HG02870 (cell line): Measurements from ENCODE around the gene DENND1A.

ENCODE experiments used
- ATAC-seq: cut with Tn5 transposase; IDR thresholded peaks from one replicate; pipeline ENCODE4 v1.9.1; 2021; ENCODE audit warnings: mild to moderate bottlenecking, moderate library complexity; ENCODE audit not compliant: unreplicated experiment

Gene DENND1A

DNA sequence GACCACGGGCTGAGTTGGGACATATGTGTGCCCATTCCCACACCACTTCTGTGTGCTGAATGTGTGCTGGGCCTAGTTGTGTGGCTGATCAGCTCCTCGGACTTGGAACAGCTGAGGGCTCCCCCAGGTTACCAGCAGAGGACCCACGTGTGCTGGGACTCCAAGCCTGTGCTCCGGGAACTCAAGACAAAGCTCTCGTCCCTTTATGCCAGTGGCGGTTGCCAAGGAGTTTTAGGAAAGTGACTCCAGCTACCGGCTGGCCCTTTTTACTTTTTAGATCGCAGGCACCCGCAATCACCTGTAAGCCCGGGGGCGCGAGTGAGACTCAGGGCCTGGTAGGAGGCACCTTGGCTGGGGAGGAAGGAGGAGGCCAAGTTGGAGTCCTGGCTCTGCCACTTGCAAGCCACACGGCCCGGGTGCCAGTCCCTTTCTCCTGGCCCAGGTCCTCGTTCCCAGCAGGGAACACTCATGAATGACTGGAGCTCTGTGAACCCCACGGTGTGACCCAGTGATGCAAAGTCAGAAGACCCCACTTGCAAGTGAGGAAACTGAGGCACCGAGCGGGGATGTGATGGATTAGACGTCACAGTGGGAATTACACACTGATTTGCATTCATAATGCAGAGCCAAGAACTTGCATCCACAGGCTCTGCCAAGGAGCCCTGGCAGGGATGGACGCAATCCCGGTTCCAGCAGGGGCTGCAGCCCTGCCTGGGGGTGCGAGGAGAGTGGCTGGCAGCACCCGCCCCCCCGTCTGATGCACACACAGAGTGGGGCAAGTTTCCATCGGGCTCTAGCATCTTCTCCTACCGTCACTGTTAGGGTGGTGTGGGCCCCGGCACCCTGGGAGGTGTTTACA lies 547.0 kb downstream of the DENND1A start:
- no peak for ATAC-seq

DNA sequence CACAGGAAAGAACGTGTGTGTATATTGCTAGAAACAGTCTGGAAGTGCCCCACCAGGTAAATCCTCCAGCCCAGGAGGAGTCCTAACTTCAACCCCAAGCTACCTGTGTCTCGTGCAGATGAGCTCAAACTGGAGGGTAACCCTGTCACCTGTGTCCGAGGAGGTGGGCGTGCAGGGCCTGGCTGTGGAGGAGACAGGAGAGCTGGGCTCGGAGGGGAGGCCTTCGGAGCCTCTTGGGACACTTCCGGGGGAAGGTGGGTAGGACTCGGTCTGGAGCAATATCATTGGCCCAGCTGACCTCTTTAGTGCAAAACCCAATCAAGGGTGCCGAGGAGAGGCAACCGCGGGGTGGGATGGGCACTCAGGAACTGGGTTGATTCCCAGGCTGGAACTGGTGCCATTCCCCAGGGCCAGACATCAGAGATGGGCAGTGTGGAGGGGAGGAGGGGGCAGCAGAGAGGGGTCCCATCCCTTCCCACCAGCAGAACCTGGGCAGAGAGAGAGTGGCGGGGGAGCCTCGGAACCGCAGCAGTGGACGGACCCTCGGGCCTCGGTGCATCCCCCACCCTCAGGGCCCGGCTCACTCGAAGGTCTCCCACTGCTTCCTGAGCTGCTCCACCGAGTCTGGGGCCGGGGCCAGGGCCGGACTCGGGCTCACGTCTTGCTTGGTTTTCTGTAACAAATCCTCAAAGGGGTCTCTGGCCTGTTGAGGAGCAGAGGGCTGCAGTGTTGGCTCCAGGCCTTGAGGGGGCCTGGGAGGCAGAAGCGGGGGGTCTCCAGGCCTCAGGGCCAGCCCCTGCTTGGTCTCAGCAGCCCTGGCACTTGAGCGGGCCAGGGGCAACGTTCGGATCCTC lies 548.8 kb downstream of the DENND1A start:
- no peak for ATAC-seq

DNA sequence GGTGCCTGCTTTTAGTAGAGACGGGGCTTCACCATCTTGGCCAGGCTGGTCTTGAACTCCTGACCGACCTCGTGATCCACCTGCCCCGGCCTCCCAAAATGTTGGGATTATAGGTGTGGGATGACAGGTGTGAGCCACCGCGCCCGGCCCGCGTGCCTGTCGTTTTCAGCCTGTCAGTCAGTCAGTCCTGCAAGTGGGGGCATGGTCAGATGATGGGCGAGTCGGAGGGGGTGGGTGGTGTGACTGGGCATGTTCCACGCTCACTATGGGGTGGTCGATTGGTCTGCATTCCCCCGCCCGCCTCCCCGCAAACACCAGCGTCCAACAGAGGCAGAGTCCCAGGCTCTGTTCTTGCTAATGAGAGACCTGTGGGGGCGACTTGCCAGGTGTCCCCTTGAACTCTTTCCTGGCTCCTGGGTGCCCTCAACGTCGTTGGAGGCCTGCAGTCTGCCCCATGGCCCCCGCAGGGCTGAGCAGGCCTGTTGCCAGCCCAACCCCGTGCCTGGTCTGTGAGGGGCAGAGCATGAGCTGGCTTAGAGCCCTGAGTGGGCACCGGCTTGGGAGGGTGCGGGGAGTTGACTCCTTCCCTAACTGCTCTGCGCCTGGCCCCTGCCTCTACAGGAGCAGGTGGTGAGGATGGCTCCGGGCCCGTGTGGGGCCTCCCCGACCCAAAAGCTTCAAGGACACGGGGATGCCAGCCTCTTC lies 550.8 kb downstream of the DENND1A start:
- no peak for ATAC-seq

DNA sequence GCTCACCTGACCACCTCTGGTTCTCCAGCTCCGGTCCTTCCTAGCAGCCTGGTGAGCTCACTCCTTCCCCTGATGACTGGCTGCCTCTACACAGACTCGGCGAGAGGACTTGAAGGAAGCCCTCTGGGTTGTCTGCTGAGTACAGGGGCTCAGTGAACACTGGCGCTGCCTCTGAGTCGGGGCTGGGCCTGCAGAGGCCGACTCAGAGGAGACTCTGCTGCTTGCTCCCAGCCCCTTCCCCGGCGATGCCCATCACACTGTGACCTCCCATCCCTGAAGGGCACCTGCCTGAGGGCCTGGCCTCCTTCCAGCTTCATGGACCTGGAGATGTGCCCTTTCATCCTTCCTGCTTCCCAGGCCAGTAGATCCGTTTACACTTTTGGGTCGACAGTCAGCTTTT lies 551.9 kb downstream of the DENND1A start:
- ATAC-seq: no peak

DNA sequence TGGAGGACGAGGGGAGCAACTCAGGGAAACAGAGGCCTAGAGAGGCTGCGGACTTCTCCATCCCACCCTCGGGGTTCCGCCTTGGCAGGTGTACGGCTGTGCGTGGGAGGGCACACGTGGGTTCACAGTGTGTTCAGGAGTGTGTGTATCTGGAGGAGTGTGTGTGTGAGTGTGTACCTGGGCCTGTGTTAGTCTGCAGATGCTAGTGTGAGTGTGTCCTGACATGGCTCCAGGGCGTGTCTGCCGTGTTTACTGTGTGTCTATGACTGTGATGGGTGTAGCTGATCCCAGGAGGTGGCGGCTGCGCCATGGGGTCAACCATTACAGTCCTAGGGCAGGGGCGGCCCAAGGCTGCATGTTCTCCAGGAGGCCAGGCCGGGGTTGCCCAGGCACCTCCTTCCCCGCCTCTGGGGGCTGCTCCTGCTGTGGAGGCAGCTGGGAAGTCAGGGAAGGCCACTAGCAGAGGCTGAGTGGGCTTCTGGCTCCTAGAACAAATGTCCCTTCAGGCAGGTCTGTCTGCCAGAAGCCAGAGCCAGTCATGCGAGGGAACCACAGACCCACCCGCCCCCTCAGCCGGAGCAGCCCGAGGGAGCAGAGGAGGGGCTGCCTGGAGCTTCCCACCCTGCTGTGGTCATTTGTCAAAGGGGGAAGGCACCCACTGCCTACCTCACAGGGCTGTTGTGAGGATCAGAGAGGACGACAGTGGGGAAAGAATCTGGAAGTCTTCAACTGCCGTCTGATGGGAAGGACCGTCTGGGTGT lies 552.5 kb downstream of the DENND1A start:
- no peak for ATAC-seq

DNA sequence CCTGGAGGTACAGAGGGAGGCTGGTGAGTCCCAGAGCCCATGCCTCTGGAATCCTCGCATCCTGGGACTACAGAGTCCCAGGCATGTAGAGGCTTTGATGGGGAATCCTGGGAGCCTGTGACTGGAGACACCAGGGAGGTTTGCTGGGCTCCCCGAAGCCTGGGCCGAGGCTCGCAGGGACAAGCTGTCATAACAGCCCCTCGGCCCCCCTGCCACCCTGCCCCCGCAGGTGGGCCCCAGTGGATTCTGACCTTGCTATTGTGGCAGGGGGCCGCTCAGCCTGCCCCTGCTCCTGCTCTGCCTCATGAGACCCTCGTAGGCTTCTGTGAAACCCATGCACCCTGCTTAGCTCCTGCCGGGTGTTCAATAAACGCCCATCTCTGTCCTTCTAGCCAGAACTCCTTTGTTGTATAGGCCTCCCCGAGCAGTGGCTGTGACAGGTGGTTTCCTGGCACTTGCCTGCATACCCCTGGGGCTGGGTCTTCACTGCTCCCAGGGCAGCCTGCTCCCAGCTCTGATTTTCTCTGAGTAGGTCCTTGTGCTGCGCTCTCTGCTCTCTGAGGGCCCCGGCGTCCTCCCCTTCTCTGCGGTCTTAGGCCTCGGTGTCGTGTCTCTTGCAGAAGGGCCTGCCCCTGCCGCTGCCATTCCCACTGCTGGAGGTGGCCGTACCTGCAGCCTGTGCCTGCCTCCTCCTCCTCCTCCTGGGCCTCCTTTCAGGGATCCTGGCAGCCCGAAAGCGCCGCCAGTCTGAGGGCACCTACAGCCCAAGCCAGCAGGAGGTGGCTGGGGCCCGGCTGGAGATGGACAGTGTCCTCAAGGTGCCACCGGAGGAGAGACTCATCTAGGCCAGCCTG lies 553.5 kb downstream of the DENND1A start:
- ATAC-seq: no peak

DNA sequence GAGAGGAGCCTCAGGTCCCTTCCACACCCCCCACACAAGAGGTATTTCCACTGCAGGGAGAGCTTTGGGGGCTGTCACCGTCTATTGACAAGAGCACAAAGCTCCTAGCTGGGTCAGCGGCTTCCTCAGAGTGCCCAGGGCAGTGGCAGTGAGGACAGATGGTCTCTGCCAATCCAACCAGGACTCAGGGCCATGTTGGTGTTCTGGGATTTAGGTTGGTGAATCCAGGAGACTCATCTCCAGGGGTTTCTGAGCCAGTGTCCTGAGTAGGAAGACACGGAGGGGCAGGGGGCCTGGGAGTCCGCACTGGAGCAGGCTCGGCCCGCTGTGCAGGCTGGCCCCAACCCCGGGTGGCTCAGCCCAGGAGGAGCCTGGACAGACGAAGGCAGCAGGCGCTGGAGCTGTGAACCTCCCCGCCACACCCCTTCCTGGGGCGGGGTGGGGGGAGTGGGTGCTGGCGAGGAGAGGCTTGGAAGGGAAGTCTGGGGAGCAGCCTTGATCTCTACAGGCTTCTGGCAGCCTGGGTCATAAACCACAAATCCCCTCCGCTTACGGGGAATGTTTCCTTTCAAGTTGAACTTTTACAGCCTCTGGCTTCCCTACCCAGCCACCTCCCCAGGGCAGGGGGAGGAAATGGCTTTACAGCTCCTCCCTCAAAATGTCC lies 554.3 kb downstream of the DENND1A start:
- no peak for ATAC-seq

DNA sequence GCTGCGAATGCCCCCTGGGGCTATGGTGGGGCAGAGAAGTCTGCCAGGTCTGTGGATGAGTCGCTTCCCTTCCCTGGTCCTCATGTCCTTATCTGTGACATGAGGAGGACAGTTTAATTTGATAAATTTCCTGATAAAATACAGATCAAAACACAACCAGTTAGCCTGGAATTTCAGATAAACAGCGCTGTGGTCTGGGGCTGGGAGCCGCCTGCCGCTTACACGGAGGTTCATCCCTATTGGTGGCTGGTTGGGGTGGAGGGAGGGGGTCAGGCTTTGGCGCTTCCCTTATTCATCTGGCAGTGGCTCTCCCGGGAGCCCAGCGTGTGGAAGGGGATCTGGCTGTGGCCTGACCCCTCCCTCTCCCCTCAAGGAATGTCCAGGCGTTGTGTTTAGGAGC lies 556.0 kb downstream of the DENND1A start:
- ATAC-seq: no peak

DNA sequence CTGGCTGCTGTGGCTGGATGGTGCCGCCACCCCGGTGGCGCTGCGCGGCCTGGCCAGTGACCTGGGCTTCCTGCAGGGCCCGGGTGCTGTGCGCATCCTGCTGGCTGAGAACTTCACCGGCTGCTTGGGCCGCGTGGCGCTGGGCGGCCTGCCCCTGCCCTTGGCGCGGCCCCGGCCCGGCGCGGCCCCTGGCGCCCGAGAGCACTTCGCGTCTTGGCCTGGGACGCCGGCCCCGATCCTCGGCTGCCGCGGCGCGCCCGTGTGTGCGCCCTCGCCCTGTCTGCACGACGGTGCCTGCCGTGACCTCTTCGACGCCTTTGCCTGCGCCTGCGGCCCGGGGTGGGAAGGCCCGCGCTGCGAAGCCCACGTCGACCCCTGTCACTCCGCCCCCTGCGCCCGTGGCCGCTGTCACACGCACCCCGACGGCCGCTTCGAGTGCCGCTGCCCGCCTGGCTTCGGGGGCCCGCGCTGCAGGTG lies 556.4 kb downstream of the DENND1A start:
- ATAC-seq: no peak

DNA sequence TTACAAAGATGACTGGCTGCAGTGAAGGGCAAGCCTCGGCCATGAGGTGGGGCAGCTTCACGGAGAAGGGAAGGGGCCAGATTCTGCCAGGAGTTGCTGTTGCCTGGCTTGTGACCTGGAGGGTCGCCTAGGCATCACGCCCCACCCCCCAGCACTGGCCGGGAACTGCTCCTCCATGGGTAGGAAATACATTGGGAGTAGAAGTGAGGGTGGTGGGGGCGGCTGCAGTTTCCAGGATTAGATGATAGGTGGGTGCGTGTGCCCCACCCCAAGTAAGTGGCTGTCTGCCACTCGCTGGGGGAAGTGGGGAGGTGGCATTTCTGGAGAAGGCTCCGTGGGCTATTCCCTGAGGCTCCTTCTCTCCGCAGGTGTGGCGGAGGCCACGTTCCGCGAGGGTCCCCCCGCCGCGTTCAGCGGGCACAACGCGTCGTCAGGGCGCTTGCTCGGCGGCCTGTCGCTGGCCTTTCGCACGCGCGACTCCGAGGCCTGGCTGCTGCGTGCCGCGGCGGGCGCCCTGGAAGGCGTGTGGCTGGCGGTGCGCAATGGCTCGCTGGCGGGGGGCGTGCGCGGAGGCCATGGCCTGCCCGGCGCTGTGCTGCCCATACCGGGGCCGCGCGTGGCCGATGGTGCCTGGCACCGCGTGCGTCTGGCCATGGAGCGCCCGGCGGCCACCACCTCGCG lies 557.0 kb downstream of the DENND1A start:
- no peak for ATAC-seq

DNA sequence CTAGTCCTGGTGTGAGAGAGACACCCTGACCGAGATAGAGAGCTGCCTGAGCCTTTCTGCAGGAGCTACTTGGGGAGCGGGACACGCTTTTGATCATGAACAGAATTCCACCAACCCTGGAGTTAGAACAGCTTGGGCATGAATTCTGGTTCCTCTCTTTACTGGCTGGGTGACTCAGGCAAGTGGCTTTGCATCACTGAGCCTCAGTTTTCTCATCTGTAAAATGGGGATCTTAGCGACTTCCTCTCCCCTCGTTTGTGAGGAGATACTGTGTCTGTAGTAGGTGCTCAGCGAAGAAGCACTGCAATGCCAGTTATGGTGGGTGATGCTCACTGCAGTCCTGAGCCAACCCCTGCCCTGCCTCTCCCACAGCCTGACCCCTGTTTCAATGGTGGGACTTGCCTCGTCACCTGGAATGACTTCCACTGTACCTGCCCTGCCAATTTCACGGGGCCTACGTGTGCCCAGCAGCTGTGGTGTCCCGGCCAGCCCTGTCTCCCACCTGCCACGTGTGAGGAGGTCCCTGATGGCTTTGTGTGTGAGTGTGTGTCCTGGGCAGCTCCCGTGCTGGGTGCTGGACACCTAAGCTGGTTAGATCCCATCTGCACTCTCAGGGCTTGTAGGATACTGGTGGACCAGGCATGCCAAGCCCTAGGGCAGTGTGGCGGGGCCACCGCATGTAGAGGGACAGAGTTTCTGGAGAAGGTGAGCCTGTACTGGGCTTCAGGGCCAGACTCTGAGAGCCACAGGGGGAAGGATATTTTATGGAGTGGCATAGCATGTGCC lies 557.9 kb downstream of the DENND1A start:
- ATAC-seq: no peak

DNA sequence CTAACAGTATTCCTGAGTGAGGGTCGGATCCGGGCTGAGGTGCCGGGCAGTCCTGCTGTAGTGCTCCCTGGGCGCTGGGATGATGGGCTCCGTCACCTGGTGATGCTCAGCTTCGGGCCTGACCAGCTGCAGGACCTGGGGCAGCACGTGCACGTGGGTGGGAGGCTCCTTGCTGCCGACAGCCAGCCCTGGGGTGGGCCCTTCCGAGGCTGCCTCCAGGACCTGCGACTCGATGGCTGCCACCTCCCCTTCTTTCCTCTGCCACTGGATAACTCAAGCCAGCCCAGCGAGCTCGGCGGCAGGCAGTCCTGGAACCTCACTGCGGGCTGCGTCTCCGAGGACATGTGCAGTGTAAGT lies 558.7 kb downstream of the DENND1A start:
- no peak for ATAC-seq

DNA sequence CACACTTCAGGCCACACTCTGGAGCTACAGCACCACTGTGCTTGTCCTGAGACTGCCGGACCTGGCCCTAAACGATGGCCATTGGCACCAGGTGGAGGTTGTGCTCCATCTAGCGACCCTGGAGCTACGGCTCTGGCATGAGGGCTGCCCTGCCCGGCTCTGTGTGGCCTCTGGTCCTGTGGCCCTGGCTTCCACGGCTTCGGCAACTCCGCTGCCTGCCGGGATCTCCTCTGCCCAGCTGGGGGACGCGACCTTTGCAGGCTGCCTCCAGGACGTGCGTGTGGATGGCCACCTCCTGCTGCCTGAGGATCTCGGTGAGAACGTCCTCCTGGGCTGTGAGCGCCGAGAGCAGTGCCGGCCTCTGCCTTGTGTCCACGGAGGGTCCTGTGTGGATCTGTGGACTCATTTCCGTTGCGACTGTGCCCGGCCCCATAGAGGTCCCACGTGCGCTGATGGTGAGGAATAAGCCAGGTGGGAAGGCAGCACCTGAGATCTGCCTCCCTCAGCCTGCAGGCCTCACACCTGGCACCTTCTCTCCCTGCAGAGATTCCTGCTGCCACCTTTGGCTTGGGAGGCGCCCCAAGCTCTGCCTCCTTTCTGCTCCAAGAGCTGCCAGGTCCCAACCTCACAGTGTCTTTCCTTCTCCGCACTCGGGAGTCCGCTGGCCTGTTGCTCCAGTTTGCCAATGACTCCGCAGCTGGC lies 559.2 kb downstream of the DENND1A start:
- no peak for ATAC-seq

DNA sequence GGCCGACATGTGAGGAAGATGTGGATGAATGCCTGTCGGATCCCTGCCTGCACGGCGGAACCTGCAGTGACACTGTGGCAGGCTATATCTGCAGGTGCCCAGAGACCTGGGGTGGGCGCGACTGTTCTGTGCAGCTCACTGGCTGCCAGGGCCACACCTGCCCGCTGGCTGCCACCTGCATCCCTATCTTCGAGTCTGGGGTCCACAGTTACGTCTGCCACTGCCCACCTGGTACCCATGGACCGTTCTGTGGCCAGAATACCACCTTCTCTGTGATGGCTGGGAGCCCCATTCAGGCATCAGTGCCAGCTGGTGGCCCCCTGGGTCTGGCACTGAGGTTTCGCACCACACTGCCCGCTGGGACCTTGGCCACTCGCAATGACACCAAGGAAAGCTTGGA lies 559.8 kb downstream of the DENND1A start:
- ATAC-seq: no peak

DNA sequence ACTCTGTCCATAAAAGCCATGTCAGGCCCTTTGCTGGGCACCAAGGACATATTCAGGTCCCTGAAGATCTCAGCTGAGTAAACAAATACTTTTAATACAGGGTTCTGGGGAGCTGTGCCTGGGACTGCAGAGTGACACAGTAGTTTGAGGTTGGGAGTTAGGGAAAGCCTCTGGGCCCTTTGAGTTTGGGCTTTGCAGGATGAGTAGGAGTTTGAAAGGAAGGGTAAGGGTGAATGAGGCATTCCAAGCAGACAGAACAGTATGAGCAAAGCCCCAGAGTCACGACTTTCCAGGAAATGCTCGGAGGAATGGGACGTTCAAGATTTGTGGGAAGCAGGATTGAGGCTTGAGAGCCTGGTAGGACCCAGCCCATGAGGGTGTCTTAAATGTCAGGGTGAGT lies 560.6 kb downstream of the DENND1A start:
- ATAC-seq: no peak

DNA sequence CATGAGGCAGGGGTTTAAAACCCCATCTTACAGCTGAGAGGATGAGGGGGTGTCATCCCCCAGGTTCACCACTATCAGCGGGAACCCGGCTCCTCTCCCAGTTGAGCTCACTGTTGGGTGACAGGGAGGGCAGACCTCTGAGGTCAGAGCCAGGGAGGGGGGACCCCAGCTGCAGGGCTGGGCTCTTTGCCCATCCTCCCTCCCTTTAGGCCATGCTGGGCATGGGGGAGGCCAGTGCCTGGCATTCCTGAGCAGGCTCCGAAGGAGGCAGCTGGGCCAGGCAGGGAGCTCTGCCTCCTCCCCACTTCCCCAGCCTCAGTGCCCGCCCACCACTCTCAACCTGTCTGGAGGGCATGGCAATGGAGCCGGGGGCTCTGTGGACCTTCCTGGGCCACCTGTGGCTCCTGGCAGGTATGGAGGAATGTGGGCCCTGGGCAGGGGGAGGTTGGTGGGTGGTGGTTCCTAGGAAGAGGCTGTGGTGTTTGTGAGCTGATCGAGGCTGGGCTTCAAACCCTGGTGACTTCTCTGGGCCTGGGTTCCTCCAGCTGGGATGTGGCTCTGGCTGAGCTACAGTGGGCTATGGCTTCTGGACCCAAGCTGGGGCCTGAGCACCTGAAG lies 561.3 kb downstream of the DENND1A start:
- ATAC-seq: no peak

DNA sequence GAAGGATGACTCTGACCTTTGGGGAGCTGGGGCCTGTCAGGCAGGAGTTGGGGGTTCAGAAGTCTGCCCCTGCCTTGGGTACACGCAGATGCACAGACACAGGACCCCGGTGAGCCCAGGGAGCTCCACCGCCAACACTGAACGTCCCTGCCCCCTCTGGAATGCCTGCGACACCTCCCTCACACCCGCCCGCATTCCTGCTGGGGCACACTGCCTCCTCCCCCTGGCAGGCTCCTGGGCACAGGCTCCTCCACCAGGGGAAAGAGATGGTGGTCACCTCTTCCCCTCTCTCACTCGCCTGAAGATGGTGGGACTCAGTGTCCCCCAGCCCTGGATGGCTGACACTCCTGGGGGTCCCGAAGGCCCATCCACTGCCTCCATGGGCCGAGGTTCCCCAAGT lies 561.9 kb downstream of the DENND1A start:
- no peak for ATAC-seq
